GM12878 (cell line): ENCODE measurements around the gene MOGAT3. TPM values are rescaled to one million over a fixed set of nuclear protein-coding genes. Genes with fewer than 3 reads are reported as not detected.

Experiments used
- ATAC-seq: fragments of 200-7000 bp; cut with Tn5 transposase; 3 replicates; pipeline ENCODE4 v1.9.1; 2020; ENCODE audit warnings: mild to moderate bottlenecking, moderate library complexity
- BruUV-seq: library from RNA; stranded (reverse); fragments of 400-500 nt; replicated peaks from 2 replicates; lab custom pipeline; 2021; lab: Mats Ljungman, UMichigan
- CTCF ChIA-PET: fragments of 300-600 bp; sonication (Branson Sonifier 250); formaldehyde crosslinking; extraction: SDS; loops from one replicate; lab custom pipeline; 2021; ENCODE audit warnings: inconsistent platforms; lab: Yijun Ruan, JAX
- POLR2A ChIA-PET: fragments of 350-600 bp; formaldehyde crosslinking; extraction: SDS; loops from one replicate; lab custom pipeline; 2021; ENCODE audit warnings: inconsistent platforms; lab: Charles Lee
- RAD21 ChIA-PET: fragments of 300-600 bp; sonication (Branson Sonifier 250); formaldehyde crosslinking; loops from one replicate; lab custom pipeline; 2023; ENCODE audit warnings: antibody characterized with exemption; ENCODE audit not compliant: unreplicated experiment; lab: Charles Lee
- SMC1A ChIA-PET: fragments of 300-600 bp; sonication (Branson Sonifier 250); formaldehyde crosslinking; loops from one replicate; lab custom pipeline; 2023; ENCODE audit not compliant: unreplicated experiment, uncharacterized antibody; lab: Charles Lee
- DNase-seq: peaks from one replicate; pipeline ENCODE4 v3.0.0-alpha.2; 2011; ENCODE audit warnings: low read depth, low spot score
- FAIRE-seq: peaks from 3 replicates; lab custom pipeline; 2011; peaks lifted over from hg19 to GRCh38; lab: Jason Lieb, UNC
- H2AFZ ChIP-seq: 2 replicates; pipeline ENCODE4 v1.6.0; 2011; ENCODE audit warnings: low read depth, low read length, control low read depth; ENCODE audit not compliant: control insufficient read depth
- H3K27ac ChIP-seq: 2 replicates; pipeline ENCODE4 v1.5.1; 2011; ENCODE audit warnings: control low read depth; ENCODE audit not compliant: control insufficient read depth, insufficient read depth
- H3K27me3 ChIP-seq, 2 experiments: replicated peaks in 1 of 2; 2 replicates each; pipeline versions ENCODE4 v1.6.0 to v1.6.1; 2011; ENCODE audit warnings: low read length in 1 of 2; ENCODE audit not compliant: control insufficient read depth in 2 of 2, insufficient read depth in 2 of 2
- H3K36me3 ChIP-seq, 2 experiments: 2 replicates each; pipeline ENCODE4 v1.5.1; 2011; ENCODE audit warnings: low read length in 1 of 2; ENCODE audit not compliant: control insufficient read depth in 2 of 2, insufficient read depth in 2 of 2
- H3K4me1 ChIP-seq: 2 replicates; pipeline ENCODE4 v1.6.1; 2011; ENCODE audit warnings: mild to moderate bottlenecking, low read length, moderate library complexity, mixed read lengths; ENCODE audit not compliant: control insufficient read depth, insufficient read depth
- H3K4me2 ChIP-seq: 2 replicates; pipeline ENCODE4 v1.6.0; 2011; ENCODE audit warnings: control low read depth; ENCODE audit not compliant: control insufficient read depth, insufficient read depth
- H3K4me3 ChIP-seq: fragments of 200-600 bp; sonication (generic); 2 replicates; pipeline ENCODE4 v1.5.1; 2016
- H3K79me2 ChIP-seq: 2 replicates; pipeline ENCODE4 v1.6.0; 2011; ENCODE audit warnings: low read length; ENCODE audit not compliant: control insufficient read depth, insufficient read depth
- H3K9ac ChIP-seq: 2 replicates; pipeline ENCODE4 v1.8.0; 2011; ENCODE audit warnings: low read length, control low read depth, mixed read lengths; ENCODE audit not compliant: control insufficient read depth, insufficient read depth
- H3K9me3 ChIP-seq: replicated peaks from 3 replicates; pipeline ENCODE4 v1.5.1; 2011; ENCODE audit warnings: mild to moderate bottlenecking, low read length; ENCODE audit not compliant: control insufficient read depth, insufficient read depth
- H4K20me1 ChIP-seq: 2 replicates; pipeline ENCODE4 v1.6.0; 2011; ENCODE audit not compliant: control insufficient read depth, insufficient read depth
- ATF2 ChIP-seq: IDR thresholded peaks from 2 replicates; pipeline ENCODE4 v1.6.1; 2012; ENCODE audit warnings: low read length, inconsistent platforms
- CBFB ChIP-seq: IDR thresholded peaks from 2 replicates; pipeline ENCODE4 v1.6.1; 2016; ENCODE audit warnings: antibody characterized with exemption, low read depth
- CEBPB ChIP-seq, 2 experiments: fragments of 150-350 bp in 1 of 2; IDR thresholded peaks; 2 replicates each; pipeline ENCODE4 v1.6.1; 2012 to 2014; ENCODE audit warnings: low read depth in 2 of 2, low read length in 2 of 2, borderline replicate concordance in 1 of 2, inconsistent platforms in 1 of 2
- CTCF ChIP-seq, 3 experiments: IDR thresholded peaks in 2 of 3; conservative IDR thresholded peaks in 1 of 3; 2 replicates each; pipeline ENCODE4 v1.5.1; 2011; ENCODE audit warnings: low read depth in 3 of 3, low read length in 3 of 3, mild to moderate bottlenecking in 3 of 3, control low read depth in 2 of 3, moderate library complexity in 2 of 3, inconsistent platforms in 1 of 3, mixed read lengths in 1 of 3; ENCODE audit not compliant: control insufficient read depth in 2 of 3, insufficient read depth in 1 of 3; ENCODE audit errors: extremely low read depth in 1 of 3
- DPF2 ChIP-seq: fragments of 450-650 bp; IDR thresholded peaks from 2 replicates; pipeline ENCODE4 v1.6.1; 2017; ENCODE audit warnings: mild to moderate bottlenecking
- HCFC1 ChIP-seq: fragments of 150-350 bp; IDR thresholded peaks from 2 replicates; pipeline ENCODE4 v1.6.1; 2014; ENCODE audit warnings: low read length
- HDGF ChIP-seq: fragments of 450-650 bp; IDR thresholded peaks from 2 replicates; pipeline ENCODE4 v1.6.1; 2016; ENCODE audit warnings: antibody characterized with exemption
- JUND ChIP-seq: IDR thresholded peaks from 2 replicates; pipeline ENCODE4 v1.6.1; 2012; ENCODE audit warnings: low read depth, mild to moderate bottlenecking, low read length, improper control_type of control experiment, moderate library complexity
- MAX ChIP-seq: IDR thresholded peaks from 2 replicates; pipeline ENCODE4 v1.6.1; 2012; ENCODE audit warnings: low read depth, low read length, improper control_type of control experiment
- PML ChIP-seq: IDR thresholded peaks from 2 replicates; pipeline ENCODE4 v1.6.1; 2012; ENCODE audit warnings: low read length, inconsistent platforms
- RAD21 ChIP-seq: IDR thresholded peaks from 2 replicates; pipeline ENCODE4 v1.6.1; 2011; ENCODE audit warnings: mild to moderate bottlenecking, low read depth, low read length, moderate library complexity; ENCODE audit not compliant: insufficient read depth
- TBL1XR1 ChIP-seq: IDR thresholded peaks from 2 replicates; pipeline ENCODE4 v1.6.1; 2012; ENCODE audit warnings: low read depth, low read length, improper control_type of control experiment
- ZNF687 ChIP-seq: fragments of 450-650 bp; IDR thresholded peaks from 2 replicates; pipeline ENCODE4 v1.6.1; 2017; ENCODE audit warnings: mild to moderate bottlenecking, moderate library complexity
- WGBS: methylation state at CpG from one replicate; pipeline ENCODE4 v1.1.6; 2016; ENCODE audit warnings: low lambda C conversion rate; ENCODE audit not compliant: insufficient replicate concordance, insufficient coverage; ENCODE audit errors: missing lambda C conversion rate; 5-methylcytosine and 5-hydroxymethylcytosine counted together
- in situ Hi-C: fragments of 300-500 bp; cut with MboI; formaldehyde crosslinking; loops from 9 replicates; pipeline ENCODE4 v1.14.3; 2018; ENCODE audit warnings: mixed read lengths
- intact Hi-C: fragments of 100-400 bp; cut with micrococcal nuclease; formaldehyde crosslinking; loops from one replicate; pipeline ENCODE4 v1.14.2; 2022; ENCODE audit not compliant: unreplicated experiment
- polyA plus RNA-seq, 11 experiments: library from polyadenylated mRNA; depleted of rRNA in 4 of 11; unstranded in 6 of 11; stranded (reverse) in 5 of 11; fragments of >200 nt; fragmentation: Nextera tagmentation in 4 of 11; fragmentation: Illumina TruSeq in 1 of 11; extraction: Ambion mirVana in 4 of 11; extraction: Trizol in 1 of 11; gene quantifications; 1 replicate in 1 of 11; 2 replicates in 10 of 11; pipeline versions ENCODE4 v1.2.1 to v1.2.3, GENCODE V29; 2011 to 2016; ENCODE audit warnings: inconsistent platforms in 2 of 11, missing spikeins in 2 of 11, low read depth in 1 of 11
- total RNA-seq, 4 experiments: library from RNA; depleted of rRNA in 3 of 4; stranded (reverse); fragments of >200 nt in 3 of 4; fragmentation: Illumina TruSeq in 1 of 4; extraction: Trizol in 1 of 4; gene quantifications; 2 replicates each; pipeline versions ENCODE4 v1.2.1 to v1.2.3, GENCODE V29; 2013 to 2021

Gene MOGAT3
- total and polyA plus RNA-seq, 10 of the 15 experiments (the other 5 are each of a cell fraction or from before 2014, with no cell fraction given) = 0.11 TPM; not detected in 9

DNA sequence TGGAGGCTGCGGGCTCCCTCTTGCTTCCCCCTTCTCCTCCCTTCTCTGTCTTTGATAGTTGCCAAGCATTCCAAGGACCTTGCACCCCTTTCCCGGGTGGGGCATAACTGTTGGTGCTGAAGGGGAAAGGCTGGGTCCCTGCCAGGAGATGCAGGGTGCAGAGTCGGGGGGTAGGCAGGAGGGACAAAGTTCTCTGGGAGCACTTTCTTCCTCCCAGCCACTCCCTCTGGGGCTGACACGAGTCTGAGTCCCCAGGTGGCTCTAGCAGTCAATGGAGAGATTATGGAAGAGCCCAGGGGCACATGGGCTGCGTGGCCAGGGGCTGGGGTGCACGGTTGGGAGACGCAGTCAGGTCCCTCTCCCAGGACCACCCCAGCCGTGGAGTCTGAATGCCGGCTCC lies 34.7 kb upstream of the MOGAT3 start (continued):
- no peak for TF ChIP-seq CEBPB (IDR thresholded peaks at IDR 0.05; ENCODE audit: borderline replicate concordance in 1 of 2, low read depth in 2 of 2, low read length in 2 of 2)

DNA sequence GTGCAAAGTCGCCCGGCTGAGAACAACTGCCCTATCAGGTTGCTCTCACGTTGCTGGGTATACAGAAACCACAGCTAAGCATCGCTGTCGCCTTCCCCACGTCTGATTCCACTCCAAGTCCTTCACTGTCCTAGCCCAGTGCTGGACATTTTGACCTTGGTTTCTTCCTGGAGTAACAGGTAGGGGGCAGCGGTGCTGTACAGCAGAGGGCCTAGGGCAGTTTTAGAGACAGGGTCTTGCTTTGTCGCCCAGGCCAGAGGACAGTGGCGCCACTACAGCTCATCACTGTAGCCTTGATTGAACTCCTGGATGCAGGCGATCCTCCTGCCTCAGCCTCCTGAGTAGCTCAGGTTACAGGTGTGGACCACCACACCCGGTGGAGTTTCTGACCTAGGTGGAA lies 34.2 kb upstream of the MOGAT3 start:
- ChIA-PET RAD21 (no interaction called here), CTCF (interaction anchor here (0.9 to 2.5 kb wide), 5 partner anchors 10 to 50 kb away, joined by 3 to 16 read pairs (median 5); partner anchors contain the start of gene FIS1)
- H3K4me3 ChIP-seq = no peak overlapping the region
- TF ChIP-seq TBL1XR1 (no peak), PML (no peak), MAX (no peak), ZNF687 (no peak), CBFB (no peak), DPF2 (no peak), ATF2 (no peak), CTCF (IDR thresholded peaks at IDR 0.05 in 2 of 3, conservative IDR thresholded peaks at IDR 0.05 in 1 of 3; ENCODE audit: control insufficient read depth in 2 of 3, extremely low read depth in 1 of 3, insufficient read depth in 1 of 3, low read depth in 3 of 3, low read length in 3 of 3) (peak; percentile 21 to 33 (median 25); a peak in 3 of 6 replicates), HDGF (no peak), RAD21 (peak; percentile 21; the same call in 1 of the 2 replicates), JUND (no peak), HCFC1 (no peak)
- TF ChIP-seq, all 136 proteins: peak for 2
- Histone ChIP-seq H2AFZ (no peak overlapping the region), H3K27ac (no peak overlapping the region), H3K79me2 (no peaks in the 10 kb centered on the region), H3K4me1 (no peaks in the 10 kb centered on the region), H3K4me2 (no peak overlapping the region), H3K36me3 (peaks cover 0 to 12% of the 10 kb centered on the region in 2 experiments; a peak in 3 of 4 replicates), H3K9me3 (no peaks in the 10 kb centered on the region), H3K27me3 (no peaks in the 10 kb centered on the region), H4K20me1 (no peaks in the 10 kb centered on the region), H3K9ac (no peak overlapping the region)
- SMC1A ChIA-PET = interaction anchor here (1.6 kb wide), 1 partner anchor 48 kb away, joined by 3 read pairs; no protein-coding TSS in a partner anchor
- in situ Hi-C loops = no loop called here
- ATAC-seq (peak; percentile 25; the same call in 1 of the 3 replicates), DNase-seq (no peak), FAIRE-seq (no peak)
- intact Hi-C loops = no loop called here
- 85% methylated on average over 11 of the region's 11 CpGs for WGBS
- BruUV-seq = no TSS peak
- POLR2A ChIA-PET = interaction anchor here (0.9 to 1.1 kb wide), 2 partner anchors 9 to 17 kb away, joined by 4 to 5 read pairs; partner anchors contain the start of gene ZNHIT1
